NCI-H187 treated with DMSO at 0.1 percent for 48 hours (cell line): ENCODE measurements around the gene NMBR.
"Not testable (repeated sequence)": the region's sequence is repeated elsewhere in the genome, so short reads cannot be mapped to it uniquely, and the experiment has no call there.

ENCODE experiments used
- DNase-seq: peaks from one replicate; lab custom pipeline; 2025; lab: John Stamatoyannopoulos, UW

Gene NMBR

GRCh38 chr6:142146828-142147662 lies at the start of gene NMBR, which contains the start of gene VTA1:
NMBR (minus strand) TSS chr6:142147122; CDS start chr6:142088658, 58,464 bp downstream.
VTA1 (plus strand) TSS chr6:142147263; CDS start chr6:142147288, 25 bp downstream.
- peak; percentile 85 for DNase-seq

GRCh38 chr6:142195862-142196541 lies 49.1 kb upstream of the NMBR start:
- DNase-seq = no peak

- no peak for DNase-seq
These were observed 46.7 kb upstream of the NMBR start for GRCh38 chr6:142193621-142194020.

- DNase-seq = no peak
These were observed 45.4 kb upstream of the NMBR start for GRCh38 chr6:142192343-142192742.

GRCh38 chr6:142189057-142189456 lies 42.1 kb upstream of the NMBR start:
- no peak for DNase-seq

GRCh38 chr6:142188341-142188740 lies 41.4 kb upstream of the NMBR start:
- DNase-seq = not testable (repeated sequence)

GRCh38 chr6:142187209-142187608 lies 40.3 kb upstream of the NMBR start:
- peak; percentile 8 for DNase-seq

- DNase-seq = no peak
These were observed 38.7 kb upstream of the NMBR start for GRCh38 chr6:142185641-142186040.

- DNase-seq = no peak
These were observed 37.4 kb upstream of the NMBR start for GRCh38 chr6:142184307-142184706.

- DNase-seq = no peak
These were observed 36.4 kb upstream of the NMBR start for GRCh38 chr6:142183351-142183750.

GRCh38 chr6:142182004-142182403 lies 35.1 kb upstream of the NMBR start:
- no peak for DNase-seq

- DNase-seq = no peak
These were observed 31.2 kb upstream of the NMBR start for GRCh38 chr6:142178129-142178528.

GRCh38 chr6:142174703-142175102 lies 27.8 kb upstream of the NMBR start:
- no peak for DNase-seq

- DNase-seq = no peak
These were observed 27.1 kb upstream of the NMBR start for GRCh38 chr6:142173980-142174379.

- no peak for DNase-seq
These were observed 25.8 kb upstream of the NMBR start for GRCh38 chr6:142172758-142173157.

GRCh38 chr6:142171351-142171750 lies 24.4 kb upstream of the NMBR start:
- DNase-seq = no peak

GRCh38 chr6:142167486-142167885 lies 20.6 kb upstream of the NMBR start:
- no peak for DNase-seq

GRCh38 chr6:142167071-142167470 lies 20.1 kb upstream of the NMBR start:
- DNase-seq = no peak

GRCh38 chr6:142165227-142165626 lies 18.3 kb upstream of the NMBR start:
- DNase-seq = no peak

GRCh38 chr6:142162780-142163179 lies 15.9 kb upstream of the NMBR start:
- DNase-seq = no peak

GRCh38 chr6:142156758-142157068 lies 9.8 kb upstream of the NMBR start:
- DNase-seq = not testable (repeated sequence)

GRCh38 chr6:142155895-142156757 lies 9.2 kb upstream of the NMBR start:
- no peak for DNase-seq
